B cell (primary cell): Measurements from ENCODE around the gene ADAMTS8. TPM values are rescaled to one million over a fixed set of nuclear protein-coding genes. Genes with fewer than 3 reads are reported as not detected.

Experiments used
- ATAC-seq: fragments of 200-7000 bp; cut with Tn5 transposase; one replicate; pipeline ENCODE4 v1.10.0; 2021; ENCODE audit warnings: low read depth, mild to moderate bottlenecking, moderate number of reproducible peaks, moderate library complexity
- CTCF ChIA-PET: fragments of 350-600 bp; sonication (Branson Sonifier 250); formaldehyde crosslinking; loops from one replicate; lab custom pipeline; 2021; ENCODE audit warnings: antibody characterized with exemption, inconsistent platforms; lab: Charles Lee
- POLR2A ChIA-PET: fragments of 350-600 bp; sonication (Branson Sonifier 250); formaldehyde crosslinking; loops from one replicate; lab custom pipeline; 2021; ENCODE audit warnings: antibody characterized with exemption; lab: Charles Lee
- DNase-seq: peaks from one replicate; pipeline ENCODE4 v3.0.0; 2013
- H2AFZ ChIP-seq: 2 replicates; pipeline ENCODE4 v1.6.1; 2012; ENCODE audit warnings: mild to moderate bottlenecking, low read depth, low read length; ENCODE audit not compliant: insufficient read depth, poor library complexity, severe bottlenecking
- H3K27ac ChIP-seq, 2 donors: 1 replicate in 1 of 2; 2 replicates in 1 of 2; pipeline ENCODE4 v1.5.1; 2012 to 2013; ENCODE audit warnings: low read length in 2 of 2, mild to moderate bottlenecking in 2 of 2, moderate library complexity in 1 of 2
- H3K27me3 ChIP-seq, 4 experiments: fragments of 200-600 bp in 1 of 4; sonication (generic) in 1 of 4; replicated peaks in 1 of 4; 1 replicate in 2 of 4; 2 replicates in 2 of 4; pipeline versions ENCODE4 v1.6.1 to v1.7.0; 2013 to 2016; ENCODE audit warnings: low read length in 3 of 4, mild to moderate bottlenecking in 2 of 4, mixed read lengths in 1 of 4, moderate library complexity in 1 of 4; ENCODE audit not compliant: insufficient read depth in 4 of 4, control insufficient read depth in 3 of 4; ENCODE audit errors: control extremely low read depth in 1 of 4
- H3K36me3 ChIP-seq, 2 experiments: replicated peaks in 1 of 2; 1 replicate in 1 of 2; 2 replicates in 1 of 2; pipeline versions ENCODE4 v1.6.1 to v1.7.1; 2013; ENCODE audit warnings: low read length in 1 of 2; ENCODE audit not compliant: insufficient read depth in 2 of 2, control insufficient read depth in 1 of 2; ENCODE audit errors: control extremely low read depth in 1 of 2, extremely low read depth in 1 of 2
- H3K4me1 ChIP-seq, 2 donors: fragments of 200-600 bp in 1 of 2; sonication (generic) in 1 of 2; 1 replicate in 1 of 2; 2 replicates in 1 of 2; pipeline versions ENCODE4 v1.5.1 to v1.6.1; 2013 to 2017; ENCODE audit warnings: low read length in 2 of 2; ENCODE audit not compliant: control insufficient read depth in 2 of 2, insufficient read depth in 2 of 2
- H3K4me2 ChIP-seq: replicated peaks from 2 replicates; pipeline ENCODE3; 2012; ENCODE audit warnings: mild to moderate bottlenecking, low read depth, low read length; ENCODE audit not compliant: poor library complexity, severe bottlenecking
- H3K4me3 ChIP-seq, 5 experiments: fragments of 200-600 bp in 1 of 5; sonication (generic) in 1 of 5; 1 replicate in 3 of 5; 2 replicates in 2 of 5; pipeline versions ENCODE4 v1.5.1 to v1.7.0; 2011 to 2016; ENCODE audit warnings: low read length in 4 of 5, mild to moderate bottlenecking in 4 of 5, low read depth in 2 of 5, control low read depth in 1 of 5, moderate library complexity in 1 of 5; ENCODE audit not compliant: insufficient read depth in 1 of 5; ENCODE audit errors: control extremely low read depth in 1 of 5, extremely low read depth in 1 of 5
- H3K79me2 ChIP-seq: fragments of 200-600 bp; sonication (generic); one replicate; pipeline ENCODE4 v1.6.0; 2016; ENCODE audit warnings: low read length; ENCODE audit not compliant: control insufficient read depth, insufficient read depth
- H3K9ac ChIP-seq: fragments of 200-600 bp; sonication (generic); 2 replicates; pipeline ENCODE4 v1.6.1; 2017; ENCODE audit warnings: mild to moderate bottlenecking, low read length, moderate library complexity
- H3K9me3 ChIP-seq, 3 donors: one replicate each; pipeline versions ENCODE4 v1.6.1 to v1.7.1; 2013; ENCODE audit warnings: low read length in 2 of 3; ENCODE audit not compliant: control insufficient read depth in 2 of 3, insufficient read depth in 1 of 3; ENCODE audit errors: control extremely low read depth in 1 of 3
- H4K20me1 ChIP-seq: 2 replicates; pipeline ENCODE4 v1.6.0; 2012; ENCODE audit warnings: mild to moderate bottlenecking, low read length; ENCODE audit not compliant: insufficient read depth, control insufficient read depth, poor library complexity, severe bottlenecking
- H3K27ac Mint-ChIP-seq: one replicate; pipeline ENCODE4 v1.8.0; 2021; ENCODE audit warnings: mixed read lengths
- H3K27me3 Mint-ChIP-seq: one replicate; pipeline ENCODE4 v1.8.0; 2021; ENCODE audit warnings: mixed read lengths
- H3K4me1 Mint-ChIP-seq: one replicate; pipeline ENCODE4 v1.8.0; 2021; ENCODE audit warnings: mixed read lengths
- H3K4me3 Mint-ChIP-seq: one replicate; pipeline ENCODE4 v1.8.0; 2021; ENCODE audit warnings: mixed read lengths
- H3K9me3 Mint-ChIP-seq: one replicate; pipeline ENCODE4 v1.8.0; 2022; ENCODE audit warnings: mixed read lengths; ENCODE audit not compliant: insufficient read depth
- EZH2 ChIP-seq: IDR thresholded peaks from 2 replicates; pipeline ENCODE4 v1.6.1; 2012; ENCODE audit warnings: borderline replicate concordance, low read depth, mild to moderate bottlenecking, moderate library complexity, low read length; ENCODE audit not compliant: insufficient read depth, poor library complexity, severe bottlenecking
- intact Hi-C: fragments of 100-400 bp; cut with micrococcal nuclease; formaldehyde crosslinking; loops from one replicate; pipeline ENCODE4 v1.10.0; 2022
- polyA plus RNA-seq: library from polyadenylated mRNA; depleted of rRNA; stranded (reverse); fragments of >200 nt; gene quantifications from 2 replicates; pipeline ENCODE4 v1.2.3, GENCODE V29; 2012
- total RNA-seq, 2 donors: library from RNA; stranded (reverse); fragments of 120-200 nt in 1 of 2; gene quantifications; 1 replicate in 1 of 2; 2 replicates in 1 of 2; pipeline versions ENCODE4 v1.2.3 to v1.2.4, GENCODE V29; 2013 to 2022
- TF ChIP-seq, protein P1 (sequence below): fragments of 200-600 bp; IDR thresholded peaks from one replicate; pipeline ENCODE4 v1.8.0; 2022; ENCODE audit warnings: antibody characterized with exemption, mild to moderate bottlenecking

ADAMTS8 gene
- total and polyA plus RNA-seq, 2 donors (not counting 1 experiment from before 2014, with no cell fraction given): not detected

DNA sequence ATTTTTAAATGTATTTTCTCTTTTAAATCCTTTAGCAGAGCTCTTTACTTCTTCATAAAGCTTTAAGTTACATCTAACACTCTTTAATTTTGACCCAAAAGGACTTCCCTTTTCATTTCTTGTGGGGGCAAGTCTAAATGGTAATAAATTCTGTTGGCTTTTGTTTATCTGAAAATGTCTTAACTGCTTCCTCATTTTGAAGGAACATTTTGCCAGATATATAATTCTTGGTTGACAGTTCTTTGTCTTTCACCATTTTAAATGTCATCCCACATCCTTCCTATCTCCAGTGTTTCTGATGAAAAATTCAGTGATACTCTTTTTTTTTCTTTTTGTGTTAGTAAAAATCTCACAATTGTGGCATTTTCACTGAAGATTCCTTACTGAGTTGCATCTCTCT, 69.0 kb downstream of the ADAMTS8 start:
- Histone ChIP-seq H3K79me2 (no peaks in the 10 kb centered on the region), H3K36me3 (no peaks in the 10 kb centered on the region), H3K27ac (no peak overlapping the region), H3K4me1 (no peaks in the 10 kb centered on the region), H3K9ac (no peak overlapping the region), H3K9me3 (peaks cover 10 to 16% (median 12%) of the 10 kb centered on the region in 3 donors), H3K27me3 (no peaks in the 10 kb centered on the region), H3K4me2 (no peak overlapping the region), H2AFZ (no peak overlapping the region), H4K20me1 (no peaks in the 10 kb centered on the region), H3K4me3 (no peak overlapping the region)
- ATAC-seq (no peak), DNase-seq (no peak)
- intact Hi-C loops: no loop called here
- ChIA-PET POLR2A (no interaction called here), CTCF (interaction anchor here (1.0 kb wide), 1 partner anchor 10 kb away, joined by 3 read pairs; no protein-coding TSS in a partner anchor)
- Mint-ChIP-seq H3K9me3 (peaks cover 23% of the 10 kb centered on the region), H3K27ac (no peak overlapping the region), H3K27me3 (peaks cover 4% of the 10 kb centered on the region), H3K4me1 (no peaks in the 10 kb centered on the region), H3K4me3 (no peak overlapping the region)
- TF ChIP-seq, protein P1, sequence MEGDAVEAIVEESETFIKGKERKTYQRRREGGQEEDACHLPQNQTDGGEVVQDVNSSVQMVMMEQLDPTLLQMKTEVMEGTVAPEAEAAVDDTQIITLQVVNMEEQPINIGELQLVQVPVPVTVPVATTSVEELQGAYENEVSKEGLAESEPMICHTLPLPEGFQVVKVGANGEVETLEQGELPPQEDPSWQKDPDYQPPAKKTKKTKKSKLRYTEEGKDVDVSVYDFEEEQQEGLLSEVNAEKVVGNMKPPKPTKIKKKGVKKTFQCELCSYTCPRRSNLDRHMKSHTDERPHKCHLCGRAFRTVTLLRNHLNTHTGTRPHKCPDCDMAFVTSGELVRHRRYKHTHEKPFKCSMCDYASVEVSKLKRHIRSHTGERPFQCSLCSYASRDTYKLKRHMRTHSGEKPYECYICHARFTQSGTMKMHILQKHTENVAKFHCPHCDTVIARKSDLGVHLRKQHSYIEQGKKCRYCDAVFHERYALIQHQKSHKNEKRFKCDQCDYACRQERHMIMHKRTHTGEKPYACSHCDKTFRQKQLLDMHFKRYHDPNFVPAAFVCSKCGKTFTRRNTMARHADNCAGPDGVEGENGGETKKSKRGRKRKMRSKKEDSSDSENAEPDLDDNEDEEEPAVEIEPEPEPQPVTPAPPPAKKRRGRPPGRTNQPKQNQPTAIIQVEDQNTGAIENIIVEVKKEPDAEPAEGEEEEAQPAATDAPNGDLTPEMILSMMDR: no peak
- TF ChIP-seq EZH2: no peak

DNA sequence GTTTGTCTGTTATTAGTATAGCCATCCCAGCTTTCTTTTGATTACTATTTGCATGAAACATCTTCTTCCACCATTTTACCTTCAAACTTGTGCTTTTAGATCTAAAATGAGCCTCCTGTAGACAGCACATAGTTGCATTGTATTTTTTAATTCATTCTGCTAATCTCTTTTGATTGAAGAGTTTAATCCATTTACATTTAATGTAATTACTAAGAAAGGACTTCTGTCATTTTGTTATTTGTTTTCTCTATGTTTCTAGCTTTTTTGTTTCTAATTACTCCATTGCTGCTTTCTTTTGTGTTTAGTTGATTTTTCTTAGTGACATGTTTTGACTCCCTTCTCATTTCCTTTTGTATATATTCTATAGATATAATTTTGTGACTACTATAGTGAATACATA, 70.0 kb downstream of the ADAMTS8 start:
- no peak overlapping the region for H3K4me3 ChIP-seq
- ChIA-PET CTCF (no interaction called here), POLR2A (no interaction called here)
- no peaks in the 10 kb centered on the region for H3K27me3 ChIP-seq
- no peak overlapping the region for H3K4me2 ChIP-seq
- ATAC-seq: no peak
- Mint-ChIP-seq H3K9me3 (peaks cover 23% of the 10 kb centered on the region), H3K27me3 (peaks cover 4% of the 10 kb centered on the region), H3K4me3 (no peak overlapping the region), H3K27ac (no peak overlapping the region), H3K4me1 (no peaks in the 10 kb centered on the region)
- DNase-seq: no peak
- H3K36me3 ChIP-seq: no peaks in the 10 kb centered on the region
- H3K79me2 ChIP-seq: no peaks in the 10 kb centered on the region
- no peaks in the 10 kb centered on the region for H4K20me1 ChIP-seq
- intact Hi-C loops: no loop called here
- TF ChIP-seq, protein P1: no peak
- peaks cover 10 to 16% (median 12%) of the 10 kb centered on the region in 3 donors for H3K9me3 ChIP-seq
- H3K9ac ChIP-seq: no peak overlapping the region
- no peaks in the 10 kb centered on the region for H3K4me1 ChIP-seq
- no peak overlapping the region for H3K27ac ChIP-seq
- H2AFZ ChIP-seq: no peak overlapping the region

Other genes starting within 250 kb of the ADAMTS8 start
- gene ZBTB44, start 113.7 kb downstream of the ADAMTS8 start, total RNA-seq: 89.4 and 102 TPM in 2 replicates
- gene ZBTB44, start 113.7 kb downstream of the ADAMTS8 start, polyA plus RNA-seq: 23.3 and 27.4 TPM in 2 replicates
- not detected in 2 replicates for gene ADAMTS15, start 20.0 kb upstream of the ADAMTS8 start, total RNA-seq
- 0.03 TPM in 1 of 2 replicates, not detected in the other for gene ADAMTS15, start 20.0 kb upstream of the ADAMTS8 start, polyA plus RNA-seq